ENCODE results near the gene STAT2. TPM values are rescaled to one million over a fixed set of nuclear protein-coding genes. Genes with fewer than 3 reads are reported as not detected.

STAT2 gene
- total RNA-seq, 4 donors from 2014 or later, result 93.8 to 182 (median 111) TPM

DNA sequence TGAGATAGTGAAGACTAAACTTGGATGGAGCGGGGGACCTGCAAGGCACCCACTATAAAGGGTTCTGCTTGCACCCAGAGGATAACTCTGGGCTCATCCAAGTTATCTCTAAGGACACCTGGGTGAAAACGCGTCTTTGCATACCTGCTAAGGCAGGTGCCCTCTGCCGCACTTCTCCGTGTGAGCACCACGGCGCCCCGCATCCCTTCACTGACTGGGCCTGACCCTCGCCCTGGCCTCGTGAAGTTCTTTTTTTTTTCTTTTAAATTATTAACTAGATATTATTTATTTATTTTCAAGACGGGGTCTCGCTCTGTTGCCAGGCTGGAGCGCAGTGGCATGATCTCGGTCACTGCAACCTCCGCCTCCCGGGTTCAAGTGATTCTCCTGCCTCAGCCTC lies 22.7 kb upstream of the STAT2 start:
- DNase-seq (ENCODE audit: low spot score in 2 of 2), result no peak
- no peak overlapping the region for H3K4me3 ChIP-seq
- H3K4me1 ChIP-seq, result no peaks in the 10 kb centered on the region
- no peak for TF ChIP-seq EP300 (IDR thresholded peaks at IDR 0.05)
- TF ChIP-seq POLR2AphosphoS5 (IDR thresholded peaks at IDR 0.05), result no peak
- H3K27ac ChIP-seq, result no peak overlapping the region
- H3K9me3 ChIP-seq, result no peaks in the 10 kb centered on the region
- 95% methylated on average over 16 of the region's 16 CpGs for WGBS
- no peaks in the 10 kb centered on the region for H3K36me3 ChIP-seq
- H3K27me3 ChIP-seq, result no peaks in the 10 kb centered on the region

DNA sequence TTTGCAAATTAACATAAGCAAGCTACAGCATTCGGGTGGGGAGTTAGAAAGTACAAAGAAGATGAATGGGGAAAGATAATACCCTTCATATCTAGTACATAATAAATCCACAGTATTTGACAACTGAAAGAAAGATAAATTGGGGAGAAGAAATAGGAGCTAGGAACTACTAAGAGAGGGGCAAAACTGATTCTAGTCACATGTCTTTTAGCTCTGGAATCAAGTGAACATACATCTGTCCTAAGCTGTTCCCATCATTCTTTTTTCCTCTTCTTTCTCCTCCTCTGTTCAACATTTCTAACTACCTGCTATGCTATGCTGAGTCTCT lies 18.0 kb upstream of the STAT2 start:
- TF ChIP-seq POLR2A (IDR thresholded peaks at IDR 0.05), result no peak
- TF ChIP-seq EP300 (IDR thresholded peaks at IDR 0.05), result no peak
- TF ChIP-seq, protein P1, sequence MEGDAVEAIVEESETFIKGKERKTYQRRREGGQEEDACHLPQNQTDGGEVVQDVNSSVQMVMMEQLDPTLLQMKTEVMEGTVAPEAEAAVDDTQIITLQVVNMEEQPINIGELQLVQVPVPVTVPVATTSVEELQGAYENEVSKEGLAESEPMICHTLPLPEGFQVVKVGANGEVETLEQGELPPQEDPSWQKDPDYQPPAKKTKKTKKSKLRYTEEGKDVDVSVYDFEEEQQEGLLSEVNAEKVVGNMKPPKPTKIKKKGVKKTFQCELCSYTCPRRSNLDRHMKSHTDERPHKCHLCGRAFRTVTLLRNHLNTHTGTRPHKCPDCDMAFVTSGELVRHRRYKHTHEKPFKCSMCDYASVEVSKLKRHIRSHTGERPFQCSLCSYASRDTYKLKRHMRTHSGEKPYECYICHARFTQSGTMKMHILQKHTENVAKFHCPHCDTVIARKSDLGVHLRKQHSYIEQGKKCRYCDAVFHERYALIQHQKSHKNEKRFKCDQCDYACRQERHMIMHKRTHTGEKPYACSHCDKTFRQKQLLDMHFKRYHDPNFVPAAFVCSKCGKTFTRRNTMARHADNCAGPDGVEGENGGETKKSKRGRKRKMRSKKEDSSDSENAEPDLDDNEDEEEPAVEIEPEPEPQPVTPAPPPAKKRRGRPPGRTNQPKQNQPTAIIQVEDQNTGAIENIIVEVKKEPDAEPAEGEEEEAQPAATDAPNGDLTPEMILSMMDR (IDR thresholded peaks at IDR 0.05), result no peak
- no peak for TF ChIP-seq POLR2AphosphoS5 (IDR thresholded peaks at IDR 0.05)
- Histone ChIP-seq H3K4me1 (no peaks in the 10 kb centered on the region), H3K4me3 (no peak overlapping the region), H3K27me3 (no peaks in the 10 kb centered on the region), H3K9me3 (peaks cover 7% of the 10 kb centered on the region), H3K36me3 (no peaks in the 10 kb centered on the region), H3K27ac (no peak overlapping the region)
- 39% methylated on average over 1 of the region's 1 CpG for WGBS
- no peak for DNase-seq (ENCODE audit: low spot score in 2 of 2)

GRCh38 chr12:56377310-56377988 lies 17.5 kb upstream of the STAT2 start:
- Histone ChIP-seq H3K27me3 (no peaks in the 10 kb centered on the region), H3K9me3 (peaks cover 7% of the 10 kb centered on the region), H3K36me3 (no peaks in the 10 kb centered on the region), H3K4me1 (no peaks in the 10 kb centered on the region), H3K27ac (no peak overlapping the region), H3K4me3 (no peak overlapping the region)
- WGBS, result 85% methylated on average over 4 of the region's 4 CpGs
- TF ChIP-seq, protein P1 (IDR thresholded peaks at IDR 0.05), result no peak
- TF ChIP-seq POLR2AphosphoS5 (IDR thresholded peaks at IDR 0.05) (no peak), POLR2A (IDR thresholded peaks at IDR 0.05) (no peak), EP300 (IDR thresholded peaks at IDR 0.05) (no peak)
- no peak for DNase-seq (ENCODE audit: low spot score in 2 of 2)

DNA sequence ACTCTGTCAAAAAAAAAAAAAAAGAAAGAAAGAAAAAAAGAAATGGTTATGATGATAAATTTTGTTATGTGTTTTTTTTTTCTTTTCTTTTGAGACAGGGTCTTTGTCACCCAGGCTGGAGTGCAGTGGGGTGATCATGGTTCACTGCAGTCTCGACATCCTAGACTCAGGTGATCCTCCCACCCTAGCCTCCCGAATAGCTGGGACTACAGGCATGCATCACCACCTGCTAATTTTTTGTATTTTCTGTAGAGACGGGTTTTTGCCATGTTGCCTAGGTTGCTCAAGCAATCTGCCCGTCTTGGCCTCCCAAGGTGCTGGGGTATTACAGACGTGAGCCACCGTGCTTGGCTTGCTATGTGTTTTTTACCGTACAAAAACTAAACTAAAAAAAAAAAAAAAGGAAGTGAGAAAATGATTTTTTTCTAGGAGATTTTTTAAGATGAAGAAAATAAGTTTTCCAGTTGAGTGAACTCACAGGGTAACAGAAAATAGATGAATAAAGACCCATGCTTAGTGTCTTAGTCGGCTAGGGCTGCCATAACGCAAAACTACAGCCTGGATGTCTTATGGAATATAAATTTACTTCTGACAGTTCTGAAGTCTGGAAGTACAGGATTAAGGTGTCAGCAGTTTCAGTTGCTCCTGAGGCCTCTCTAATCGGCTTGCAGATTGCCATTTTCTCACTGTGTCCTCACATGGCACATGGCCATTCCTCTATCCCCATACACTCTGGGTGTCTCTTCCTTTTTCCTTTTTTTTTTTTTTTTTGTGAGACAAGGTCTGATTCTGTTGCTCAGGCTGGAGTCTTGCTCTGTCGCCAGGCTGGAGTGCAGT lies 15.9 kb upstream of the STAT2 start:
- no peak overlapping the region for H3K27ac ChIP-seq
- no peak overlapping the region for H3K4me3 ChIP-seq
- DNase-seq (ENCODE audit: low spot score in 2 of 2), result no peak
- 68% methylated on average over 11 of the region's 11 CpGs for WGBS
- H3K4me1 ChIP-seq, result no peaks in the 10 kb centered on the region
- TF ChIP-seq, protein P1 (IDR thresholded peaks at IDR 0.05), result no peak
- TF ChIP-seq POLR2AphosphoS5 (IDR thresholded peaks at IDR 0.05), result no peak
- H3K9me3 ChIP-seq, result peaks cover 7% of the 10 kb centered on the region
- H3K36me3 ChIP-seq, result no peaks in the 10 kb centered on the region
- no peaks in the 10 kb centered on the region for H3K27me3 ChIP-seq

- DNase-seq (ENCODE audit: low spot score in 2 of 2), result no peak
- Histone ChIP-seq H3K4me3 (no peak overlapping the region), H3K27me3 (no peaks in the 10 kb centered on the region), H3K9me3 (peaks cover 7% of the 10 kb centered on the region), H3K36me3 (no peaks in the 10 kb centered on the region), H3K27ac (no peak overlapping the region), H3K4me1 (no peaks in the 10 kb centered on the region)
- no peak for TF ChIP-seq POLR2AphosphoS5 (IDR thresholded peaks at IDR 0.05)
- no peak for TF ChIP-seq EP300 (IDR thresholded peaks at IDR 0.05)
- no peak for TF ChIP-seq POLR2A (IDR thresholded peaks at IDR 0.05)
- TF ChIP-seq, protein P1 (IDR thresholded peaks at IDR 0.05), result no peak
- WGBS, result 79% methylated on average over 7 of the region's 7 CpGs
Observed at GRCh38 chr12:56374726-56375597, 15.1 kb upstream of the STAT2 start.

All from suprapubic skin (tissue), 4 donors.